ENCODE measurements around the gene HIBCH.

The HIBCH gene

GRCh38 chr2:190313880-190314279 lies 5.7 kb downstream of the HIBCH start:
- no peak for TF ChIP-seq CTCF (IDR thresholded peaks at IDR 0.05)

- TF ChIP-seq CTCF (IDR thresholded peaks at IDR 0.05) = no peak
Observed at GRCh38 chr2:190311893-190312634, 7.6 kb downstream of the HIBCH start.

GRCh38 chr2:190308031-190308430 lies 11.6 kb downstream of the HIBCH start:
- no peak for TF ChIP-seq CTCF (IDR thresholded peaks at IDR 0.05)

GRCh38 chr2:190304404-190304803 lies 15.2 kb downstream of the HIBCH start:
- TF ChIP-seq CTCF (IDR thresholded peaks at IDR 0.05) = no peak

GRCh38 chr2:190303647-190304046 lies 16.0 kb downstream of the HIBCH start:
- no peak for TF ChIP-seq CTCF (IDR thresholded peaks at IDR 0.05)

GRCh38 chr2:190302052-190302451 lies 17.6 kb downstream of the HIBCH start:
- no peak for TF ChIP-seq CTCF (IDR thresholded peaks at IDR 0.05)

GRCh38 chr2:190301032-190301431 lies 18.6 kb downstream of the HIBCH start:
- TF ChIP-seq CTCF (IDR thresholded peaks at IDR 0.05) = no peak

- TF ChIP-seq CTCF (IDR thresholded peaks at IDR 0.05) = no peak
Observed at GRCh38 chr2:190283783-190284182, 35.8 kb downstream of the HIBCH start.
